C4-2B (cell line): ENCODE measurements around the gene SP8.

Experiments used
- ZFX ChIP-seq: fragments of 450-650 bp; IDR thresholded peaks from 2 replicates; pipeline ENCODE4 v1.6.1; 2017
- TF ChIP-seq, protein P1 (sequence below): fragments of 450-650 bp; conservative IDR thresholded peaks from 2 replicates; pipeline ENCODE4 v1.5.1; 2017; ENCODE audit warnings: mild to moderate bottlenecking

GRCh38 chr7:20835111-20835750 is 48.5 kb upstream of the SP8 start:
- TF ChIP-seq, protein P1, sequence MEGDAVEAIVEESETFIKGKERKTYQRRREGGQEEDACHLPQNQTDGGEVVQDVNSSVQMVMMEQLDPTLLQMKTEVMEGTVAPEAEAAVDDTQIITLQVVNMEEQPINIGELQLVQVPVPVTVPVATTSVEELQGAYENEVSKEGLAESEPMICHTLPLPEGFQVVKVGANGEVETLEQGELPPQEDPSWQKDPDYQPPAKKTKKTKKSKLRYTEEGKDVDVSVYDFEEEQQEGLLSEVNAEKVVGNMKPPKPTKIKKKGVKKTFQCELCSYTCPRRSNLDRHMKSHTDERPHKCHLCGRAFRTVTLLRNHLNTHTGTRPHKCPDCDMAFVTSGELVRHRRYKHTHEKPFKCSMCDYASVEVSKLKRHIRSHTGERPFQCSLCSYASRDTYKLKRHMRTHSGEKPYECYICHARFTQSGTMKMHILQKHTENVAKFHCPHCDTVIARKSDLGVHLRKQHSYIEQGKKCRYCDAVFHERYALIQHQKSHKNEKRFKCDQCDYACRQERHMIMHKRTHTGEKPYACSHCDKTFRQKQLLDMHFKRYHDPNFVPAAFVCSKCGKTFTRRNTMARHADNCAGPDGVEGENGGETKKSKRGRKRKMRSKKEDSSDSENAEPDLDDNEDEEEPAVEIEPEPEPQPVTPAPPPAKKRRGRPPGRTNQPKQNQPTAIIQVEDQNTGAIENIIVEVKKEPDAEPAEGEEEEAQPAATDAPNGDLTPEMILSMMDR = no peak
- no peak for TF ChIP-seq ZFX
